Measurements from ENCODE around the gene ATP9A.
"Not testable (repeated sequence)": the region's sequence is repeated elsewhere in the genome, so short reads cannot be mapped to it uniquely, and the experiment has no call there.

ATP9A gene

DNA sequence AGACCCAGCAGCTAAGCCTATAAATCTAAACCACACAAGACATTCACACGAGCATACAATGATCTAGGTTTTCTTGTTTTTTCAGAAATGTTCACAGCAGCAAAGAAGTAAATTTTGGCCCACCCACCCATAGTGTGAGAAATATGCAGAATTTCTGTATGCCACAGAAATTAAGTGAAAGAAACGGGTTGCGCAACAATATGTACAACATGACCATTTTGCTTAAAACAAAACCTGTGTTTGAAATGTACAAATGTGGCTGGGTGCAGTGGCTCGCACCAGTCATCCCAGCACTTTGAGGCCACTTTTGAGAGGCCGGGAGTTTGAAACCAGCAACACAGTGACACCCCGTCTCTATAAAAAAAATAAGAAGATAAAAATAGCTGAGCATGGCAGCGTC, 24.8 kb upstream of the ATP9A start:
- TF ChIP-seq, protein P1, sequence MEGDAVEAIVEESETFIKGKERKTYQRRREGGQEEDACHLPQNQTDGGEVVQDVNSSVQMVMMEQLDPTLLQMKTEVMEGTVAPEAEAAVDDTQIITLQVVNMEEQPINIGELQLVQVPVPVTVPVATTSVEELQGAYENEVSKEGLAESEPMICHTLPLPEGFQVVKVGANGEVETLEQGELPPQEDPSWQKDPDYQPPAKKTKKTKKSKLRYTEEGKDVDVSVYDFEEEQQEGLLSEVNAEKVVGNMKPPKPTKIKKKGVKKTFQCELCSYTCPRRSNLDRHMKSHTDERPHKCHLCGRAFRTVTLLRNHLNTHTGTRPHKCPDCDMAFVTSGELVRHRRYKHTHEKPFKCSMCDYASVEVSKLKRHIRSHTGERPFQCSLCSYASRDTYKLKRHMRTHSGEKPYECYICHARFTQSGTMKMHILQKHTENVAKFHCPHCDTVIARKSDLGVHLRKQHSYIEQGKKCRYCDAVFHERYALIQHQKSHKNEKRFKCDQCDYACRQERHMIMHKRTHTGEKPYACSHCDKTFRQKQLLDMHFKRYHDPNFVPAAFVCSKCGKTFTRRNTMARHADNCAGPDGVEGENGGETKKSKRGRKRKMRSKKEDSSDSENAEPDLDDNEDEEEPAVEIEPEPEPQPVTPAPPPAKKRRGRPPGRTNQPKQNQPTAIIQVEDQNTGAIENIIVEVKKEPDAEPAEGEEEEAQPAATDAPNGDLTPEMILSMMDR (IDR thresholded peaks at IDR 0.05; ENCODE audit: low read depth, low read length, missing control alignments) = no peak
- no peak for DNase-seq (ENCODE audit: low read depth)
- H3K4me3 ChIP-seq (ENCODE audit: low read depth, low read length) = no peak overlapping the region

DNA sequence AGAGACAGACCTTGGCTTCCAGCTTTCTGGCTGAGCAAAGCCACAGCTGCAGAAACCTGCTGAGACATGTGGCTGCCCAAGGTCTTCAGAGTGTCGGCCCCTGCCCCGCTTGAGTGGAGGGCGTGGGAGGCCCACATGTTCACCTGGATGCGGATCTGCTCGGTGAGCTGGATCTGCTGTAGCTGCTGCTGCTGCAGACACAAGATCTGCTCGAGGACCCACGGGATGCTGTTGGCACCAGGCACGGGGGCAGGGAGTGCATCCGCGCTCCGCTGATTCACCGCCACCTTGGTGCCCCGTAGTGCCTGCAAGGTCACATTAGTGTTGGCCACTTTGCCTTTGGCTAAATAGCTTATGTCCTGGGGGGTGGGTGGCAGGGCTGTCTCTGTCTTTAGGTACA, 23.4 kb upstream of the ATP9A start:
- DNase-seq (ENCODE audit: low read depth) = no peak
- TF ChIP-seq, protein P1 (IDR thresholded peaks at IDR 0.05; ENCODE audit: low read depth, low read length, missing control alignments) = no peak

DNA sequence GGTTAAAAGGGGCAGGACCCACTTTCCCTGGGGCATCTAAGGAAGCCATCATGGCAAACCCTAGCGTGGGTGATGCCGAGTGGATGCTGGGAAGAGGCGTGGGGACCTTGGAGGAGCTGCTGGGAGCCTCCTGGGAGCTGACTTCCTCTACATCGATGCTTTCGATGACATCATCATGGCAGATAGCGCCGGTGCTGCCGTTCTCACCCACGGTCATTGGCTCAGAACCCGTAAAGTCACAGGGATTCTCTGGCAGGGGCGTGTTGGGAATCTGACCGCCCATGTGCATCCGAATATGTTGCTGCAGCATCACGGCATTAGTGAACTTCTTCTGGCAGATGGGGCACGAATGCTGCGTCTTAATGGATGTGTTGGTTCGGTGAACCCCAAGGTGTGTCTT, 22.1 kb upstream of the ATP9A start:
- H3K4me3 ChIP-seq (ENCODE audit: low read depth, low read length) = no peak overlapping the region
- TF ChIP-seq, protein P1 (IDR thresholded peaks at IDR 0.05; ENCODE audit: low read depth, low read length, missing control alignments) = no peak
- no peak for DNase-seq (ENCODE audit: low read depth)

More for the DNA sequence above, 23.4 kb upstream of the ATP9A start:
- H3K4me3 ChIP-seq (ENCODE audit: low read depth, low read length) = no peak overlapping the region

DNA sequence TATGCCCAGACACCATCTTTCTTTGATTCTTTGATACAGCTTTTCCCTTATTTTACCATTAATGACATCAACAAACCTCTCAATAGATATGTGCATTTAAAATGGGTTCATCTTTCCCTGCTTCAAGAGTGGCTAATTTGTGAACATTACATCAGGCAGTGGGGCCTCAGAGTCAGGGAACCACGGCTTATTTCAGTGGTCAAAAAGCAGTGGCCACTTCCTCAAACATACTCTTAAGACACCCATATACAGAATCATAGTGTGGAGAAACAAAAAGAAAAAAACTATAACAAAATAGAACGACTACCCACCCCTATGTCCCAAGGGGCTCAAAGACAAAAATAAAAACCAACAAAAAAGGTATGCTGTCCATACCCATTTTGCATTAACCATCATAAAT, 21.2 kb upstream of the ATP9A start:
- DNase-seq (ENCODE audit: low read depth) = no peak
- H3K4me3 ChIP-seq (ENCODE audit: low read depth, low read length) = no peak overlapping the region
- TF ChIP-seq, protein P1 (IDR thresholded peaks at IDR 0.05; ENCODE audit: low read depth, low read length, missing control alignments) = no peak

DNA sequence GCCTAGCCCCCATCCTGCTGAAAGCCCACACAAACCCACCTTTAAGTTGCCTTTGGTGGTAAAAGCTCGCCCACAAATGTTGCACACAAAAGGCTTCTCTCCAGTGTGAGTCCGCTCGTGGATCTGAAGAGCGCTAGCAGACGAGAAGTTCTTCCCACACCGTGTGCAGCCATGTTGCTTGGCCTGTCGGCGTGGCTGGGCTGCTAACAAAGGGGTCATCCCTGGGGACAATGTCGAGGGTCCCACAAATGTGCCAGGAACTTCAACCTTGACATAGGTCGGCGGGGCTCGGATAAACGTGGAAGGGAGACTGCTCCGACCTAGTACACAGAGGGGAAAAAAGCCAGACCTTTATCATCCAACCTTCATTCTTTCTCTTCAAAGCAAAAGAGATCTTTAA, 20.6 kb upstream of the ATP9A start:
- H3K4me3 ChIP-seq (ENCODE audit: low read depth, low read length) = no peak overlapping the region
- TF ChIP-seq, protein P1 (IDR thresholded peaks at IDR 0.05; ENCODE audit: low read depth, low read length, missing control alignments) = no peak
- no peak for DNase-seq (ENCODE audit: low read depth)

DNA sequence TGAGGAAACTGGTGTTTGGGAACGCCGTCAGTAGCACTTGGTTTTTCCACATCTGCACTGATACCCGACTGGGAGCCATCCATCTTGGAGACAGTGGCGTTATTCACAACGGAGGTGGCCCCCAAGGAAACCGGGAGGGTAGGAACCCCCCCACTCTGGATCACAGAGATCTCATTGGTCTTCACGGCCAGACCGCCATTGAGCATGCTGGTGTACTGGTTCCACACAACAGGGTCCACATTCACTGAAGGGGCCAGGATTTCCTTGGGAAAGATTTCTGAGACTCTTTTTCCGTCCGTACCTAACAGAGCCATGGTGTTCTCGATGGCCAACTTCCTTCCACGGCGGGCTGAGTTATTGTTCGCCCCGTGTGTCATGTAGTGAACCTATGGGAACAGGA, 16.1 kb upstream of the ATP9A start:
- no peak for DNase-seq (ENCODE audit: low read depth)

DNA sequence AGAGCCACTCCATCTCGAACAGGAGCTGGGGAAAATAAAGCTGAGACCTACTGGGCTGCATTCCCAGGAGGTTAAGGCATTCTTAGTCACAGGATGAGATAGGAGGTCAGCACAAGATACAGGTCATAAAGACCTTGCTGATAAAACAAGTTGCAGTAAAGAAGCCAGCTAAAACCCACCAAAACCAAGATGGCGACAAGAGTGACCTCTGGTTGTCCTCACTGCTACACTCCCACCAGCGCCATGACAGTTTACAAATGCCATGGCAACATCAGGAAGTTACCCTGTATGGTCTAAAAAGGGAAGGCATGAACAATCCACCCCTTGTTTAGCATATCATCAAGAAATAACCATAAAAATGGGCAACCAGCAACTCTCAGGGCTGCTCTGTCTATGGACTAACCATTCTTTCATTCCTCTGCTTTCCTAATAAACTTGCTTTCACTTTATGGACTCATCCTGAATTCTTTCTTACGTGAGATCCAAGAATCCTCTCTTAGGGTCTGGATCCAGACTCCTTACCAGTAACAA, 10.1 kb upstream of the ATP9A start:
- not testable (repeated sequence) for H3K4me3 ChIP-seq (ENCODE audit: low read depth, low read length)

More for the DNA sequence above, 16.1 kb upstream of the ATP9A start:
- TF ChIP-seq, protein P1 (IDR thresholded peaks at IDR 0.05; ENCODE audit: low read depth, low read length, missing control alignments) = no peak
- no peak overlapping the region for H3K4me3 ChIP-seq (ENCODE audit: low read depth, low read length)

More for the DNA sequence above, 10.1 kb upstream of the ATP9A start:
- DNase-seq (ENCODE audit: low read depth) = not testable (repeated sequence)
